H1 (cell line): Measurements from ENCODE around the gene OTOGL. TPM values are rescaled to one million over a fixed set of nuclear protein-coding genes. Genes with fewer than 3 reads are reported as not detected.

Source experiments
- ATF2 ChIP-seq: IDR thresholded peaks from 2 replicates; pipeline ENCODE4 v1.6.1; 2012; ENCODE audit warnings: low read length, inconsistent platforms
- CHD2 ChIP-seq: IDR thresholded peaks from 2 replicates; pipeline ENCODE4 v1.6.1; 2012; ENCODE audit warnings: low read length, improper control_type of control experiment
- CHD7 ChIP-seq: fragments of 300-600 bp; sonication (generic); IDR thresholded peaks from 2 replicates; pipeline ENCODE4 v1.7.1; 2012; ENCODE audit warnings: low read length, moderate library complexity, mild to moderate bottlenecking, inconsistent platforms; ENCODE audit not compliant: insufficient replicate concordance
- GABPA ChIP-seq: IDR thresholded peaks from 2 replicates; pipeline ENCODE4 v1.6.1; 2011; ENCODE audit warnings: mild to moderate bottlenecking, low read length, moderate library complexity, borderline replicate concordance; ENCODE audit not compliant: insufficient read depth
- KDM4A ChIP-seq: IDR thresholded peaks from one replicate; pipeline ENCODE4 v1.7.1; 2012; ENCODE audit warnings: low read depth, mild to moderate bottlenecking, moderate library complexity, low read length, inconsistent platforms; ENCODE audit not compliant: severe bottlenecking
- RBBP5 ChIP-seq: IDR thresholded peaks from 2 replicates; pipeline ENCODE4 v1.7.1; 2012; ENCODE audit warnings: low read depth, mild to moderate bottlenecking, inconsistent platforms, low read length, moderate library complexity, borderline replicate concordance
- TAF7 ChIP-seq: optimal IDR thresholded peaks from 2 replicates; pipeline ENCODE3; 2011; ENCODE audit warnings: low read depth, mild to moderate bottlenecking, inconsistent platforms, low read length, moderate library complexity, borderline replicate concordance
- polyA plus RNA-seq, 7 experiments: library from polyadenylated mRNA; depleted of rRNA in 3 of 7; stranded (reverse) in 5 of 7; unstranded in 2 of 7; fragments of >200 nt in 5 of 7; fragments of 200-250 nt in 2 of 7; gene quantifications; 1 replicate in 5 of 7; 2 replicates in 1 of 7; 4 replicates in 1 of 7; pipeline versions ENCODE4 v1.2.1 to v1.2.3, GENCODE V29; 2011 to 2013; ENCODE audit warnings: missing spikeins in 2 of 7, mixed read lengths in 2 of 7
- total RNA-seq: library from RNA; stranded (reverse); fragmentation: NEBNext Ultra II Directional; extraction: Animal tissue kit (Norgen Biotek cat#: 25700); gene quantifications from 2 replicates; pipeline ENCODE4 v1.2.1, GENCODE V29; 2021

Gene OTOGL
- total and polyA plus RNA-seq, 2 of the 8 experiments (the other 6 are each of a cell fraction or from before 2014, with no cell fraction given), result 0.12 to 0.17 TPM

GRCh38 chr12:80053051-80053790 is 46.1 kb upstream of the OTOGL start (continued):
- TF ChIP-seq CHD7, result no peak
- no peak for TF ChIP-seq GABPA
- no peak for TF ChIP-seq KDM4A
- TF ChIP-seq TAF7, result no peak
- TF ChIP-seq CHD2, result no peak
- no peak for TF ChIP-seq ATF2
- no peak for TF ChIP-seq RBBP5
